Loucy (cell line): ENCODE measurements around the gene CGGBP1.

Experiments used
- CTCF ChIP-seq: fragments of 200-600 bp; sonication (generic); conservative IDR thresholded peaks from 2 replicates; pipeline ENCODE4 v1.5.1; 2014; ENCODE audit warnings: mild to moderate bottlenecking, antibody characterized with exemption, low read length
- EZH2phosphoT487 ChIP-seq: fragments of 200-600 bp; IDR thresholded peaks from 2 replicates; pipeline ENCODE4 v1.6.1; 2018; ENCODE audit warnings: antibody characterized with exemption, mild to moderate bottlenecking, moderate library complexity, borderline replicate concordance

- TF ChIP-seq CTCF (no peak), EZH2phosphoT487 (no peak)
These were observed 29.9 kb downstream of the CGGBP1 start for GRCh38 chr3:88028876-88029275.
